ENCODE results near the gene DGKK.
"Not testable (repeated sequence)": the region's sequence is repeated elsewhere in the genome, so short reads cannot be mapped to it uniquely, and the experiment has no call there.

DNA sequence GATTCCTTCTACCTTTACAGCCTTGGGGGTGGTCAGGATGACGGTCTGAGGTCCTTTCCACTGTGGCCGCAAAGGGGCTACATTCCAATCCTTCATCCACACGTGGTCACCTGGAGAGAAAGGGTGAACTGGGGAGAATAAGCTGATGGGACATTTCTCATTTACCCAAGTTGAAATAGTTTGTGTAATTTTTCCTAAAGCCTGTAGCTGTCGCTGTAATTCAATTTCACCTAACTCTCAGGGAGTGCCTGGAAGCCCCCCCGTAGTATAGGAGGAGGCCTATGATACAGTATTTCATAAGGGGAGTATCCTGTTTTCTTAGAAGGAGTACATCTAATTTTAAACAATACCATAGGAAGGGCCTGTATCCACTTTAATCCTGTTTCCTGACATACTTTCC lies 138.0 kb downstream of the DGKK start:
- not testable (repeated sequence) for TF ChIP-seq POLR2A (IDR thresholded peaks at IDR 0.05; ENCODE audit: low read depth, low read length); BHLHE40 (IDR thresholded peaks at IDR 0.05; ENCODE audit: low read depth, low read length); MXI1 (IDR thresholded peaks at IDR 0.05; ENCODE audit: borderline replicate concordance, low read depth, low read length); RAD21 (IDR thresholded peaks at IDR 0.05; ENCODE audit: low read length); RCOR1 (IDR thresholded peaks at IDR 0.05; ENCODE audit: insufficient replicate concordance, low read length); CHD1 (IDR thresholded peaks at IDR 0.05; ENCODE audit: low read depth, low read length); MAZ (IDR thresholded peaks at IDR 0.05; ENCODE audit: borderline replicate concordance, low read depth, low read length)
- TF ChIP-seq, protein P1, sequence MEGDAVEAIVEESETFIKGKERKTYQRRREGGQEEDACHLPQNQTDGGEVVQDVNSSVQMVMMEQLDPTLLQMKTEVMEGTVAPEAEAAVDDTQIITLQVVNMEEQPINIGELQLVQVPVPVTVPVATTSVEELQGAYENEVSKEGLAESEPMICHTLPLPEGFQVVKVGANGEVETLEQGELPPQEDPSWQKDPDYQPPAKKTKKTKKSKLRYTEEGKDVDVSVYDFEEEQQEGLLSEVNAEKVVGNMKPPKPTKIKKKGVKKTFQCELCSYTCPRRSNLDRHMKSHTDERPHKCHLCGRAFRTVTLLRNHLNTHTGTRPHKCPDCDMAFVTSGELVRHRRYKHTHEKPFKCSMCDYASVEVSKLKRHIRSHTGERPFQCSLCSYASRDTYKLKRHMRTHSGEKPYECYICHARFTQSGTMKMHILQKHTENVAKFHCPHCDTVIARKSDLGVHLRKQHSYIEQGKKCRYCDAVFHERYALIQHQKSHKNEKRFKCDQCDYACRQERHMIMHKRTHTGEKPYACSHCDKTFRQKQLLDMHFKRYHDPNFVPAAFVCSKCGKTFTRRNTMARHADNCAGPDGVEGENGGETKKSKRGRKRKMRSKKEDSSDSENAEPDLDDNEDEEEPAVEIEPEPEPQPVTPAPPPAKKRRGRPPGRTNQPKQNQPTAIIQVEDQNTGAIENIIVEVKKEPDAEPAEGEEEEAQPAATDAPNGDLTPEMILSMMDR (conservative IDR thresholded peaks at IDR 0.05; ENCODE audit: low read depth, low read length) = not testable (repeated sequence)
- TF ChIP-seq, protein P2, sequence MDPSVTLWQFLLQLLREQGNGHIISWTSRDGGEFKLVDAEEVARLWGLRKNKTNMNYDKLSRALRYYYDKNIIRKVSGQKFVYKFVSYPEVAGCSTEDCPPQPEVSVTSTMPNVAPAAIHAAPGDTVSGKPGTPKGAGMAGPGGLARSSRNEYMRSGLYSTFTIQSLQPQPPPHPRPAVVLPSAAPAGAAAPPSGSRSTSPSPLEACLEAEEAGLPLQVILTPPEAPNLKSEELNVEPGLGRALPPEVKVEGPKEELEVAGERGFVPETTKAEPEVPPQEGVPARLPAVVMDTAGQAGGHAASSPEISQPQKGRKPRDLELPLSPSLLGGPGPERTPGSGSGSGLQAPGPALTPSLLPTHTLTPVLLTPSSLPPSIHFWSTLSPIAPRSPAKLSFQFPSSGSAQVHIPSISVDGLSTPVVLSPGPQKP (IDR thresholded peaks at IDR 0.05; ENCODE audit: borderline replicate concordance, low read depth, low read length) = not testable (repeated sequence)

All from IMR-90 (cell line).